UCSD-AML1 (cell line): ENCODE data around the gene SEC22C.

ENCODE experiments used
- DNase-seq: peaks from one replicate; lab custom pipeline; 2025; ENCODE audit not compliant: unreplicated experiment; lab: John Stamatoyannopoulos, UW

SEC22C gene

DNA sequence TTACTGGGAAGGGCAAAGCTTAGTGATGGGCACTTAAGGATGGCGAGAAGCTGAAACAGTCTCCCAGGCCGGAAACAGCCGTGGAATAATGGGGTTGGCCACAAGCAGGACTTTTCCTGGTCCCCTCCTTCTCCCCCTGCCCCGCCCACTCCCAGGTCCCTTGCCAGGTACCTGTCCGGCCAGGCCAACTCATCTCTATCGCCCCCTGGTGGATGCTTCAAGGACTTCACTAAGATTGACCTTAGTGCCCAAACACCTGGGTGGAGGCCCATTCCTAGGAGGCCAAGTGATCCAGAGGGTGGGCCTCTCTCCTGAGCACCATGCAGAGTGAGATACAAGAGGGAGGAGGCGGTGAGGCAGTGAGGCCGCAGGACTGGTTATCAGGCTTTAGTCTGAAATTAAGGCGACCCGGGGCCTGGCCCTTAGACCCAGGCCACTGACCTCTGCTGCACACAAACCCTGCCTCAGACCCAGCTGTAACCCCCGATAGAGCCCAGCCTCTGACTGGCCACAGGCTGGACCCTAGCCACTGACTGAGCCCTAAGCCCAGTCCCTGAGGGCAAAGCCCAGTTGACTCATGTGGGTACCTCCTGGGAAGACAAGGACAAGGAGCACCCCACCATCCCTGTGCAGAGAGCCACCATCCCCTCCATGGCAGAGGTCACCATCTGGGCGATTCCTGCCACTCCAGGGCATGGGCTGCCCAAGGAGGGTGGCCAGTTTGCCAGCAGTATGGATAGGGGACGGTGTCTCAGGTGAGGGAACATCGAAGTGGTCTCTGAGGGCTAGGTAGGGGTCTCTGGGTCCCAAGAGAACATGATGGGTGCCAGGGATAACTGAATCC lies 41.7 kb downstream of the SEC22C start:
- DNase-seq: no peak

DNA sequence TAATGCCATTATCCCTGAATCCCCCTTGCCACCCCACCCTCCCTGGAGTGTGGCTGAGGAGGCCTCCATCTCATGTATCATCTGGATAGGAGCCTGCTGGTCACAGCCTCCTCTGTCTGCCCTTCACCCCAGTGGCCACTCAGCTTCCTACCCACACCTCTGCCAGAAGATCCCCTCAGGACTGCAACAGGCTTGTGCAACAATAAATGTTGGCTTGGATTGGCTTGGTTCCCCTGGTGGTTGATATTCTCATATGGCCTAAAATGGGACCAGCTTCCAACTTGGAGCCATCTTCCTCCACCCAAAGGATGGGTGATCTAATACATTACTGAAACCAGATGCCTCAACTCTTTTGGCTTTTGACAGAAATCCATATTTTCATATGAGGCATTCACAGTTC lies 44.4 kb downstream of the SEC22C start:
- DNase-seq: no peak

DNA sequence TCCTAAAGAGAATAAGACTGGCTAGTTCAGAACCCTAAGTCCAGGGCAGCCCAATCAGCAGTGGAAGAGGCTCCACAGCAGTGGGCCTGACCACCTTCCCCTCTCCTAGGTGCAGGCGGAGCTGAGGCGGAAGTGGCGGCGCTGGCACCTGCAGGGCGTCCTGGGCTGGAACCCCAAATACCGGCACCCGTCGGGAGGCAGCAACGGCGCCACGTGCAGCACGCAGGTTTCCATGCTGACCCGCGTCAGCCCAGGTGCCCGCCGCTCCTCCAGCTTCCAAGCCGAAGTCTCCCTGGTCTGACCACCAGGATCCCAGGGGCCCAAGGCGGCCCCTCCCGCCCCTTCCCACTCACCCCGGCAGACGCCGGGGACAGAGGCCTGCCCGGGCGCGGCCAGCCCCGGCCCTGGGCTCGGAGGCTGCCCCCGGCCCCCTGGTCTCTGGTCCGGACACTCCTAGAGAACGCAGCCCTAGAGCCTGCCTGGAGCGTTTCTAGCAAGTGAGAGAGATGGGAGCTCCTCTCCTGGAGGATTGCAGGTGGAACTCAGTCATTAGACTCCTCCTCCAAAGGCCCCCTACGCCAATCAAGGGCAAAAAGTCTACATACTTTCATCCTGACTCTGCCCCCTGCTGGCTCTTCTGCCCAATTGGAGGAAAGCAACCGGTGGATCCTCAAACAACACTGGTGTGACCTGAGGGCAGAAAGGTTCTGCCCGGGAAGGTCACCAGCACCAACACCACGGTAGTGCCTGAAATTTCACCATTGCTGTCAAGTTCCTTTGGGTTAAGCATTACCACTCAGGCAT lies 45.6 kb downstream of the SEC22C start:
- peak; percentile 53 for DNase-seq

DNA sequence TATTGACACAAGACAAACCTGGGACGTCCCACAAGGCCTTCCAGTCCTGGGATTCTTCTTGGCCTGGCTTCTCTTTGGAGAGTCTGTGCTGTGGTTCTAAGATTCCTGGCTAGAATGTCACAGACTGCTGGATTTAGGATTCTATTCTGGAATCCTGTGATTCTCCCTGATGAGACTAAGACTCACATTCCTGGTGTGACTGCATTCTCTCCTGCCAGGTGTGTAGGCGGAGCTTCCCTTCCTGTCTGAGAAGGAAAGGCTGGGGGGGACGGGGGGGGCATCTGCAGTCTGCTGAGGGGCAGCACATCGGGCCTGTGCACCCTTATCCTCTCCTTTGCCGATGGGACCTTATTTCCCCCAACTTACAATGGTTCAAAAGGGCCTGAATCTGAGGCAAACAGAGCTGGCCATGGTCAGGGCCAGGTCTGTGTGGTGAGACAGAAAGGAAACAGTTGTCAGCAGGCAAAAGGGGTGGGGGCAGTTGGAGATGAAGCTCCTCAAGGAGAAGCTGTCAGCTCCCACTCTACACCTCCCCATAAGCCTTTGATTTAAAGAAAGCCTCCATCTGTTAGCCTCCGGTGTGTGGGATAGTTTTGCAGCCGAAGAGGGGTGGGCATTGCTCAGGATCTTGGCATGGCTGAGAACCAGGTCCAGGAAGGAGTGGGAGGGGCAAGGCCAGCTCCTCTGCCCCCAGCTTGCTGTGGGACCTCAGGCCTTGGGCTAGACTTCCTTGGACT lies 48.4 kb downstream of the SEC22C start:
- DNase-seq: no peak

DNA sequence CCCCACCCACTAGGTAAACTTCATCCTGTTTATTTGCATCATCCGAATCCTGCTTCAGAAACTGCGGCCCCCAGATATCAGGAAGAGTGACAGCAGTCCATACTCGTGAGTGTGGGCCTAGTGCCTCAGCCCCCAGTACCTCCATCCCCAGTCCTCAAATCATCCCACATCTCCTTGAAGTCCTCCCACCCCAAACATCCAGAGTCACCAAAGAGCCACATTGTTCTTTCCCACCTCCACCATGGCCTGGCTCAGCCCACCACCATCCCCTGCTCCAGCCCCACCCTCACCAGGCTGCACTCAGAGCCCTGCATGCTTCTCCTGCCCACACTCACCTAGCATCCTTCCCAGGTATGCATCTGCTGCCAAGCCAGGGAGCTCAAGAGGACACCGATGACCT lies 49.5 kb downstream of the SEC22C start:
- DNase-seq: no peak

DNA sequence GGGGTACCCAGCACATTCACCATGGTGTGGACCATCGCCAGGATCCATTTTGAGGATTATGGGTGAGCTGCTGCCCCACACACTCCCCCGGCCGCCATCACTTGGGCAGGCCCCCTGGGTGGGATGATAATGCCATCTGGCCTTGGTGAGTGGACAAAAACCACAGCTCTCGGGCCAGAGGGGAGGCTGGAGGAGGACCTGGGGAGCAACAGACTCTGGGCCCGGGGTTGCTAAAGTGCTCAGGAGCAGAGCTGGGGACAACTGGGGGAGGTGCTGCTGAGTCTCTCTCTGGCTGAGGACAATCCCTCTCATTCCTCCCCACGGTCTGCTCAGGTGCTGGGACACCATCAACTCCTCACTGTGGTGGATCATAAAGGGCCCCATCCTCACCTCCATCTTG lies 50.3 kb downstream of the SEC22C start:
- DNase-seq: no peak

DNA sequence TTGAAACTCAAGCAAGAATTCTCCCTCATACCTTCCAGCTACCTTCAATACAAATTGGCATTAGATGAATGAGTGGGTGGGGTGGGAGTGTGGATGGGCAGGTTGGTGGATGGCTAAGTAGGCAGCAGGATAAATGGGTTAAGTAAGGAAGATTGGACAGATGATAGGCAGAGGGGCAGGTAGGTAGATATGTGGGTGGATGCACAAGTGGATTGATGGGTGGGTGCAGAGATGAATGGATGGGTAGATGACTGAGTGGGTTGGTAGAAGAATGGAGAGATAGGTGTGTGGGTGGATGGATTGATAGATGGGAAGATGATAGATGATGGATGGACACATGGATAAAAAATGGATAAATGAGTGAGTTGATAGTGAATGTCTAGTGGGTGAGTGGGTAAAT lies 51.7 kb downstream of the SEC22C start:
- DNase-seq: no peak

DNA sequence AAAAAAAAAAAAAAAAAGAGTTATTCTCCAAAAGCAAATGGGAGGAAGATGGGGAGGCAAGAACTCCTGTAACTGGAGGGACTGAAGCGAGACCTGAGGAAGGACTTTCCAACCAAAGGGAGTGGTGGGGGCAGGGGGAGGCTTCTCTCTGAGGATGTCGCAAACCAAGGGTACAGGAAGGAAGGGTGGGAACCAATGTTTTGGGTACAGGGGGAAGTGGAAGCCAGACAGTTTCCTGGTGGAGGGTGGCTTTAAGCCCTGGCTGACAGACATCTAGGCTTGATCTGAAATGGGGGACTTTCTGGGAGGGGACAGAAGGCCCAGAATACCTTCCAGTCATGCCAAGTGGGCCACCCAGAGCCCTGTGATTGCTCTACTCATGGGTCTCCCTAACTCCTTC lies 52.3 kb downstream of the SEC22C start:
- peak; percentile 69 for DNase-seq

DNA sequence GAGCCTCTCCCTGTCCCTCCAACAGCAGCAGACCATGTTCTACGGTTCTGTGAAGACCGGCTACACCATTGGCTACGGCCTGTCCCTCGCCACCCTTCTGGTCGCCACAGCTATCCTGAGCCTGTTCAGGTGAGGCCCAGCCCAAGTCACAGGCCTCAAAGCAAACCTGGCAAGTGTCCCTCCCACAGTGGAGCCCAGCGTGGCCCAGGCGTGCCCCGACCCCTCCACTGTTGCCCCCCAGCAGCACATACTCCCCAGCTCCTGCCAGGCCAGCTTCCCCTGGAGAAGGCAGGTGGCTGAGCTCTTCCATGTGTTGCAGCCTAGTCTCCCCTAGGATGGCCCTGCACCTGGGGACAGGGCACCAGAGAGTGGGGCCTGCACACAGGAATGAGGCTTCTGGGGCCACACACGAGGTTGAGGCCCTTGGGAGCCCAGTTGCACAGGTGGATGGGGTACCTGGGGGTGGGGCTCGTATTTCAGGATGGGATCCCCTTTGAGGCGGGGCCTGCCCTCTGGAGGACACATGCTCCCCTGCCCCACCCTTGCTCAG lies 54.3 kb downstream of the SEC22C start:
- DNase-seq: no peak

DNA sequence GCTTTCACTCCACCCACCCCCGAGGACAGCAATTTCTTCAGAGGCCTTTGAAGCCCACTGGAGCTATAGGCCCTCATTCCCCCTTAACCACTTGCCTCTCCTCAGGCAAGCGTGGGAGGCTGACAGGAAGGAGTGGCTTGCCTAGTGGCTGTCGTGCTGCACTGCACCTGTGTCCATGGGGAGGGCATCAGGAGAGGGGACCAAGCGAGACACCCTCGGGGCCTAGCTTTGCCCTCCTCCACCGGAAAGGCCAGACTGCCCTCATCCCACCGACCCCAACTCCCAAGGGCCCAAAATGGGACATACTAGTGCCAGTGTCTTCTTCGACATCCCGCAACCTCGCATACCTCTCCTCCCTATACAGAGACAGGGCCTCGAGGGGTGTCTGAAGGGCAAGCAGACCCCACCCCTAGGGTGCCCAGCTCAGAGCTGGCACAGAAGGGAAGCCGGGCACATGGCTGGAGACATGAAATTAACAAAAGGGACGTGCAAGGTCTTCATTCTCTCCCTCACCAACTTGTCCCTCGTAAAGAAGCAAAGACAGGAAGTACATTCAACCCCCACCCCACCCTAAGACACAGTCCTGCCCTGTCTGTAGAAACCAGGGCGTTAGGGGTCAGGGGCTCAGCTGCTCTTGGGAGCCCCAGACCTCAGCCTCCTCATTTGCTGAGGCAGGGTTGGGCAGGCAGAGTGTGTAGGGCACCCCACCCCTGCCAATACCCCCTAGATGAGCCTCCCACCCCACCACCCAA lies 55.0 kb downstream of the SEC22C start:
- peak; percentile 66 for DNase-seq

DNA sequence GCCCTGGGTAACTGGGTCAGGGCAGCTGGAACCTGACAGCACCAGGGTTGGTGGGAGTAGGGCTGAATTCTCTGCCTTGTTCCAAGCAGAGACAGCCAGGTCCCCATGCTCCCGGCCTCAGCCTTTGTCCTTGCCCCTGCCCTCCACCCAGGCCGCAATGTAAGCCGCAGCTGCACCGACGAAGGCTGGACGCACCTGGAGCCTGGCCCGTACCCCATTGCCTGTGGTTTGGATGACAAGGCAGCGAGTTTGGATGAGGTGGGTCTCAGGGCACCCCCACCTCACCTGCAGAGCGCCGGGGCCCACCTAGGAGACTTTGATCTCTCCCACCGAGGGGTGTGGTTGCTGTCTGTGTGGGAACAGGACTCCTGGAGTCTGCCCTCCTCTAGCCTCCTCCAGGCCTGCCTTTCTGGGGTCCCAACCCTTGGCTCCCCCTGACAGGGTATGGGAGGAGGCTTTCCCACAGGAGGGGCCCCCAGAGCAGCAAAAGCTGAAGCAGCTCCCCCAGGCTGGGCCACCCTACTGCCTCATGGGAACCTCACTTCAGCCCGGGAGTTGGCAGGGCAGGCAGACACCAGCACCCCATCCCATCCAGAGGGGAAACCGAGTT lies 55.9 kb downstream of the SEC22C start:
- no peak for DNase-seq

DNA sequence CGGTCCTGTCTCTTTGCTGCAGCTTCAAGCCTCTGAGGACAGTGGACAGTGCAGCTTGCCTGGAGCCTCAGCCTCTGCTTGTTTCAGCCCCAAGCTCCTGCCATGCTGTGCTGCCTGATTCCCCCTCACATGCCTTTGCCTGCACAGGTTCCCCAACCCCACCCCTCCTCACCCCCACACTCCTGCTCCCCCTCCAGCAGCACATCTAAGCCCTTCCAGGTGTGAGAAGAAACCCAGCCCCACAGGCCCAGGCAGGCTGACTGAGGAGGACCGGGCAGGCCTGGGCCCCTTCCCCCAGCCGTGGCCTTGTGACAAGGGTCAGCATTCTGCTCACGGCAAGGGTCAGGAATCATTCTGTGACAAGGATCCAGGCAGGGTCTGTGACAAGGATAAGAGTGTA lies 56.6 kb downstream of the SEC22C start:
- no peak for DNase-seq

DNA sequence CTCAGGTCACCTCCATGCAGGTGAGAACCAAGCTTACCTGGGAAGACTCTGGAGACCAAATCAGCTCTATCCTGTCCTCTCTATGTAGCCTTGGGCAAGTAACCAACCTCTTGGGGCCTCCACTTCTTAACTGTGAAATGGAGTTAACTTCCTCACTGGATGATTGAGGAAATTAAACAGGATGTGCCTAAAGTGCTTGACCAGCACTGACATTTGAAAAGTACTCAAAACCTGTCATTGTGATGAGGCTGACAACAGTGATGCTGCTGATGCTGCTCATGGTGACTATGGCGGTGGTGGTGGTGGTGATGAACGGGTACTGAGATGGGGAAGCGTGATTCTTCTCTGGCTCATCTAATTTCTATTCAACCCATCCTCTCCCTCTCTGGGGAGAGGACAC lies 57.0 kb downstream of the SEC22C start:
- DNase-seq: no peak

DNA sequence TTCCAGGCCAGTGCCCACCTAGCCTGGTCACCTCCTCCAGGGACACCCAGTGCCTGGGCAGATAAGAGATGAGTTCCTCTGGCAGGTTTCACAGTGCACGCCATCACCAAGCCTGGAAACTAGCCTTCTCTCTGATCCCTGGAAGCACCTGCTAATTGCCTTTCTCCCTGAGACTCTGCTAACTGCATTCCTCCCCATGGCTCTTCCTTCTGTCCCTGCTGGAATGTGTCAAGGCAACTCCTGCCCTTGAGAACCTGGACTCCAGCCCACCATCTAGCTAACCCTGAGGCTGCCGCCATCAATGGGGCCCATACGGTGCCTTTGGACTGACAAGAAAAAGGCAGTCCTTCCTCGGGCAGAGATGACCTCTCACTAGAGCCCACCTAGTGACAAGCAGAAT lies 60.9 kb downstream of the SEC22C start:
- no peak for DNase-seq

DNA sequence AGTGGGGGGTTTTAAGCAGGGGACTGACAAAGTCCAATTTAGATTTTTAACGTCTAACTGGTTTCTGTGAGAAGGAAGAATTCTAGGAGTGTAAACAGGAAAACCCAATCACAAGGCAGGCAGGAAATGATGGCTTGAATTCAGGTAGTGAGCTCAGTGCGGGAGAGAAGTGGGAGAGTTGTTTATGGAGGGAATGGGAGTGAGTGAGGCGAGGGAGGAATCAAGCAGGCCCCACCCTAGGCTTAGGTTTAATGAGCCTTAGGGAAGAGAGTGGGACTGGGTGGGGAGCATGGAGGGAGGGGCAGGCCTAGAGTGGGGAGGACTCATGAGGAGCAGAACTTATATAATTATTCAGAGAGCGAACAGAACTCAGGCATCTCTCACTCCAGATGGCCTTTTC lies 61.4 kb downstream of the SEC22C start:
- no peak for DNase-seq

DNA sequence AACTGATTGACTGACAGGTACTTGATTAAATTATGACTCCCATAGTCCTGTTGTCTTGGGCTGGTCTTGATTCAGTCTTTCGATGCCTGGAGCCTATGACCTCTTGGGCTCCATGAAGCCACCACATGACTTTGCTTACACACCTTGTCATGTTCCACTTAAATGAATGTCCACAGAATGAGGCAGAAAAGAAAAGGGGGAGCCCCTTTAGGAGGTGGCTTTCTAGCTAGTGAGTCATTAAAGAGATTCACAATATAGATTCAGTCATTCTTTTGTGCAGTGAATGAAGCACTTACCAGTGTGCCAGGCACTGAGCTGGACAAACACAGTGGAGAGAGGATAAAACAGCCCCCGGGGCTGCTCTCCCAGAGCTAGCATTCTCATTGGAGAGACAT lies 62.2 kb downstream of the SEC22C start:
- DNase-seq: no peak

DNA sequence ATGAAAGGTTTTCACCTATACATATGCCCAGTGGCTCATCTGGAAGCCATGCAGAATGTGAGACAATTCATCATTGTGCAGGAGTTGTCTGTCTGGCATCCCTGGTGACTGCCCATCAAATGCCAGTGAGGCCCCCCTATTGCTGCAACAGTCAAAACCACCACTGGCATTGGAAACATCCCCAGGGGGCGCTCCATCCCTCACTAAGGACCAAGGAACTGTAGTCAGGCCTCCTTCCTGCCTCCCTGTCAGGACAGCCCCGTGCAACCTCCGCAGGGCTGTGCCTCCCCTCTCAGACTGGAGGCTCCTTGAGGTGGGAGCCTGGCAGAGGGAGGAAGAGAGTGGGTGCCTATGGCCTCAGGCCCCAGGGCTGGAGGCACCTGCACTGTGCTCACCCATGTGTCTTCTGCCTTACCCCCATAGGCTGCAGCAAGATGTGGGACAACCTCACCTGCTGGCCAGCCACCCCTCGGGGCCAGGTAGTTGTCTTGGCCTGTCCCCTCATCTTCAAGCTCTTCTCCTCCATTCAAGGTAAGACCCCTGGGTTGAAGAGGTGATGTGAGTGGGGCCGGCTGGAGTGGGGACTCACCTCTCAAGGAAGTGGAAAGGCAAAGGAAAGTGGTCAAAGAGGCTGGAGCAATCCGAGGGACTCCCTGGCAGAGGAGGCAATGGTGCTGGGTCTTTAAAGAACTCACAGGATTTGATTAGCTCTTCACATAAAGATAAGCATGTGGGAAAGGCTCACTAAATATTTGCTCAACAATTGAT lies 62.8 kb downstream of the SEC22C start:
- DNase-seq: peak; percentile 73

DNA sequence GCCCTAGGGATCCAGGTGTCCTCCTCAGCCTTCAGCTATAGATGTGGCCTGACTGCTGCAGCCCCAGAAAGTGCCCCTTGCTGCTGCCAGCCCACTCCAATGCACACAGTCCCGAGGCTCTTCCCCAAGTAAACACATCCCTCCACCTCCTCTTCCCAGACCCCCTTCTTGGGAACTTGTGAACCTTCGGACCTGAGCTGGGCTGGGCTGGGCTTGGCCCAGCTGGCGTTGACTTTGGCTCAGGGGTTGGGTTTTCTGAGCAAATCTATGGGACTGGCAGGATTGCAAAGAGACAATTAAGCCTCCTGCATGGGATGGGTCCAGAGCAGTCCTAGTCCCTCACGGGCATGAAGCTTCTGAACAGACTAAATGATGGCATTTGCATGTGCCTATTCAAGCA lies 64.7 kb downstream of the SEC22C start:
- DNase-seq: no peak

DNA sequence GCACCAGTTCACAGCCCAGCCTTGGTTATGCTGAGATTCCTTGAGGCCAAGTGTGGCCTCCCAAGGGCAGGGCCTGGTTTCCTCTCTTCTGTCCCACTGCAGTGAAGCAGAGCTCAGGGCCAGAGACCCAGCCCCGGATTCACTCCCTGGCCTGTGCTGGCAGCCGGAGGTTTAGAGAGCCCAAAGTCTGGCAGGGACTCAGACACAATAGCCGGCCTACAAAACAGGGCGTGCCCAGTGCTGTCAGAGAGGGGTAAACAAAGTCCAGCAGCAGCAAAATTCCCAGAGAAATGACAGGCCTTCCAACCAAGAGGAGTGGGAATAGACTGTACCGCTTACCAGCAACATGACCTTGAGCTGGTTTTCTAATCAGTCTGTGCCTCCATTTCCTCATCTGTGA lies 65.3 kb downstream of the SEC22C start:
- no peak for DNase-seq

DNA sequence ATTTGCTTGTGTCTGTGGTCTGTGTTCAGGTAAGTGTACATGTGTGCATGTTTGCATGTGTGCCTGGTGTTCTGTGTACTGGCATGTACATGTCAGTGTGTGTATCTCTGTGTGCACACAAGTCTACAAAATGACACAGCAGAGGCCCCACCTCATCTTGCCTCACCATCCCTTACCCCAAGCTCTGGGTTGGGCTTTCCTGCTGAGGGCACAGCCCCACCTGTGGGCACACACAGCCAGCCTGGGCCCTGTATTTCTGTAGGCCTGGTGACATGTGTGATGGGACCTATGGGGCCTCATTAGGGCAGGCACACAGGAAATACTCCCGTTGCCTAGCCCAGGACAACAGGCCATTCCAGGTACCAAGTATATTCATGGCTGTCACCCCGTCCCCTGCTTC lies 65.8 kb downstream of the SEC22C start:
- DNase-seq: no peak
